GM21381 (cell line): ENCODE data around the gene CCT7.

Experiments used
- ATAC-seq: cut with Tn5 transposase; IDR thresholded peaks from one replicate; pipeline ENCODE4 v1.9.1; 2021; ENCODE audit warnings: mild to moderate bottlenecking, moderate library complexity; ENCODE audit not compliant: unreplicated experiment

Gene CCT7

DNA sequence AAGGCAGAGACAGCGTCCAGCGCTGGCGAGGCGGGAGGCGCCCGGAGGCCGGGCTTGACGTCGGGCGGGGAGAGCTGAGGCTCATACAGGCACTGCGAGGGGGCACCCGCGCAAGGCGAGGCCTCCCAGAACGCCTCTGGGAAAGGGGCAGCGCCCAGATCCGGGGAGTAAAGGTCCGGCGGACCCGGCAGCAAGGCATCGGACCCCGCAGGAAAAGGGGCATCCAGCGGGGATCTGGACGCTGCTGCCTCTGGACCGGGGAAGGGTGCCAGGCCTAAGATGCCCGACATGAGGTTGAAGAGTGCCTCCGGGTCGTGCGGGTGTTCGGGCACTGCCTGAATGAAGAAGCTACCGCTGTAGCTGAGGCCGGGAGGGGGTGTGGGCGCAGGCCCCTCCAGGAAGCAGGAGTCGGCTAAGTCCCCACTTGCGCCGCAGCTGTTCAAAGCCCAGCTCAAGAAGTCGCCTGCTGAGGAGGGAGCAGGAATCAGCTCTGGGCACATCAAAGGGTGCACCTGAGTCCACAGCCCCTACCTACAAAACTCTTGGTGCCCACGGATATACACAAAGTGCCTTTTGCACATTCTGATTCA, 58.3 kb downstream of the CCT7 start:
- ATAC-seq, result no peak

- no peak for ATAC-seq
Measured at GRCh38 chr2:73292906-73293533, 58.9 kb downstream of the CCT7 start.

- ATAC-seq, result peak; percentile 92
Measured at GRCh38 chr2:73293534-73294171, 59.5 kb downstream of the CCT7 start, which contains the start of gene EGR4. EGR4 (minus strand) TSS chr2:73293548; CDS start chr2:73293317, 231 bp downstream.

DNA sequence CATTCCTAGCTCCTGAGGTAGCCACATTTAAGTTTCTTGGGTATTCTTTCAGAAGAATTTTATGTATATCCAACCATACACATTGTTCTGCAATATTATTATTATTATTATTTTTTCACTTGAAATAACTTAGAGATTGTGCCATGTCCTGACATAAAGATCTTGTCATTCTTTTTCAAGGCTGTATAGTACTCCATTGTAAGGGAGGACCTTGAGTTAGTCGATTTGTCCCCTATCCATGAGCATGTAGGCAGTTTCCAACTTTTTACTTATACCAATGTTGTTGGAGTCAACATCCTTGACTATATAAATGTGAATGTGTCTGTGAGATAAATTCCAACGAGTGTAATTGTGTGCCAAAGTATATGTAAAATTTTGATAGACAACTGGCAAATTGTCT, 60.1 kb downstream of the CCT7 start:
- ATAC-seq, result no peak

GRCh38 chr2:73295751-73296400, 61.8 kb downstream of the CCT7 start:
- no peak for ATAC-seq

GRCh38 chr2:73297151-73297559, 63.0 kb downstream of the CCT7 start:
- no peak for ATAC-seq

- ATAC-seq, result no peak
Measured at GRCh38 chr2:73297586-73297985, 63.5 kb downstream of the CCT7 start.

- no peak for ATAC-seq
Measured at GRCh38 chr2:73300926-73301325, 66.8 kb downstream of the CCT7 start.

- no peak for ATAC-seq
Measured at GRCh38 chr2:73301636-73302035, 67.5 kb downstream of the CCT7 start.
